ENCODE measurements around the gene GRPEL1. TPM values are rescaled to one million over a fixed set of nuclear protein-coding genes. Genes with fewer than 3 reads are reported as not detected.

Gene GRPEL1
- total and polyA plus RNA-seq, 10 of the 15 experiments (the other 5 are each of a cell fraction or from before 2014, with no cell fraction given), result 30.8 to 119 (median 67.6) TPM

GRCh38 chr4:7020856-7021255, 47.0 kb downstream of the GRPEL1 start:
- Histone ChIP-seq H3K27ac (ENCODE audit: control insufficient read depth, insufficient read depth) (no peak overlapping the region), H3K9me3 (replicated peaks; ENCODE audit: control insufficient read depth, insufficient read depth, low read length) (no peaks in the 10 kb centered on the region), H3K4me2 (ENCODE audit: control insufficient read depth, insufficient read depth) (no peak overlapping the region), H3K4me3 (no peak overlapping the region), H2AFZ (ENCODE audit: control insufficient read depth, low read depth, low read length) (no peak overlapping the region), H3K79me2 (ENCODE audit: control insufficient read depth, insufficient read depth, low read length) (no peaks in the 10 kb centered on the region), H3K27me3 (replicated peaks in 1 of 2; ENCODE audit: control insufficient read depth in 2 of 2, insufficient read depth in 2 of 2, low read length in 1 of 2) (no peaks in the 10 kb centered on the region), H3K4me1 (ENCODE audit: control insufficient read depth, insufficient read depth, low read length) (no peaks in the 10 kb centered on the region), H3K36me3 (ENCODE audit: control insufficient read depth in 2 of 2, insufficient read depth in 2 of 2, low read length in 1 of 2) (peaks cover 14 to 23% of the 10 kb centered on the region in 2 experiments), H3K9ac (ENCODE audit: control insufficient read depth, insufficient read depth, low read length) (no peak overlapping the region), H4K20me1 (ENCODE audit: control insufficient read depth, insufficient read depth) (no peaks in the 10 kb centered on the region)
- FAIRE-seq (no peak), DNase-seq (ENCODE audit: low read depth, low spot score) (no peak), ATAC-seq (no peak)
- TF ChIP-seq, protein P1, sequence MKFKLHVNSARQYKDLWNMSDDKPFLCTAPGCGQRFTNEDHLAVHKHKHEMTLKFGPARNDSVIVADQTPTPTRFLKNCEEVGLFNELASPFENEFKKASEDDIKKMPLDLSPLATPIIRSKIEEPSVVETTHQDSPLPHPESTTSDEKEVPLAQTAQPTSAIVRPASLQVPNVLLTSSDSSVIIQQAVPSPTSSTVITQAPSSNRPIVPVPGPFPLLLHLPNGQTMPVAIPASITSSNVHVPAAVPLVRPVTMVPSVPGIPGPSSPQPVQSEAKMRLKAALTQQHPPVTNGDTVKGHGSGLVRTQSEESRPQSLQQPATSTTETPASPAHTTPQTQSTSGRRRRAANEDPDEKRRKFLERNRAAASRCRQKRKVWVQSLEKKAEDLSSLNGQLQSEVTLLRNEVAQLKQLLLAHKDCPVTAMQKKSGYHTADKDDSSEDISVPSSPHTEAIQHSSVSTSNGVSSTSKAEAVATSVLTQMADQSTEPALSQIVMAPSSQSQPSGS (IDR thresholded peaks at IDR 0.05; ENCODE audit: low read length), result no peak
- TF ChIP-seq MEF2B (IDR thresholded peaks at IDR 0.05; ENCODE audit: partially characterized antibody, poor library complexity, severe bottlenecking) (no peak), IRF5 (IDR thresholded peaks at IDR 0.05; ENCODE audit: borderline replicate concordance) (no peak), SIX5 (IDR thresholded peaks at IDR 0.05; ENCODE audit: low read depth, low read length, severe bottlenecking) (no peak), ZBED1 (IDR thresholded peaks at IDR 0.05; ENCODE audit: borderline replicate concordance) (no peak), NBN (IDR thresholded peaks at IDR 0.05) (no peak)
- intact Hi-C loops (cut with micrococcal nuclease; ENCODE audit: unreplicated experiment), result no loop called here
- CTCF ChIA-PET, result no interaction called here
- WGBS (ENCODE audit: insufficient coverage, insufficient replicate concordance, low lambda C conversion rate, missing lambda C conversion rate), result 93% methylated on average over 11 of the region's 11 CpGs
- BruUV-seq (replicated peaks), result no TSS peak
- in situ Hi-C loops (cut with MboI), result no loop called here
- SMC1A ChIA-PET (ENCODE audit: uncharacterized antibody, unreplicated experiment), result no interaction called here
- RAD21 ChIA-PET (ENCODE audit: unreplicated experiment), result no interaction called here
- POLR2A ChIA-PET, result no interaction called here
